GM23338 (cell line): ENCODE data around the gene BPIFB2. TPM values are rescaled to one million over a fixed set of nuclear protein-coding genes. Genes with fewer than 3 reads are reported as not detected.

Experiments
- ATAC-seq: fragments of 200-7000 bp; cut with Tn5 transposase; 3 replicates; pipeline ENCODE4 v1.9.1; 2020
- DNase-seq: peaks from one replicate; pipeline ENCODE4 v3.0.0-alpha.2; 2015; ENCODE audit warnings: low spot score
- H2AFZ ChIP-seq: fragments of 200-600 bp; sonication (generic); 2 replicates; pipeline ENCODE4 v1.8.0; 2016; ENCODE audit warnings: antibody characterized with exemption, mild to moderate bottlenecking, moderate library complexity
- H3F3A ChIP-seq: fragments of 200-600 bp; sonication (generic); replicated peaks from 2 replicates; pipeline ENCODE4 v1.8.0; 2017; ENCODE audit warnings: antibody characterized with exemption, mixed run types, low read depth
- H3K27ac ChIP-seq: fragments of 200-600 bp; sonication (generic); 2 replicates; pipeline ENCODE4 v1.6.1; 2016; ENCODE audit warnings: low read depth
- H3K27me3 ChIP-seq: fragments of 200-600 bp; sonication (generic); 2 replicates; pipeline ENCODE4 v1.8.0; 2016; ENCODE audit warnings: mild to moderate bottlenecking, mixed run types, moderate library complexity; ENCODE audit not compliant: insufficient read depth
- H3K36me3 ChIP-seq: fragments of 200-600 bp; sonication (generic); 2 replicates; pipeline ENCODE4 v1.8.0; 2016; ENCODE audit warnings: mild to moderate bottlenecking; ENCODE audit not compliant: insufficient read depth
- H3K4me1 ChIP-seq: fragments of 200-600 bp; sonication (generic); 2 replicates; pipeline ENCODE4 v1.8.0; 2016; ENCODE audit warnings: mild to moderate bottlenecking, moderate library complexity; ENCODE audit not compliant: insufficient read depth
- H3K4me2 ChIP-seq: fragments of 200-600 bp; sonication (generic); 2 replicates; pipeline ENCODE4 v1.7.1; 2017; ENCODE audit warnings: mixed run types
- H3K4me3 ChIP-seq: fragments of 200-600 bp; sonication (generic); 2 replicates; pipeline ENCODE4 v1.6.1; 2016; ENCODE audit warnings: mixed run types
- H3K79me2 ChIP-seq: fragments of 200-600 bp; sonication (generic); replicated peaks from 2 replicates; pipeline ENCODE4 v1.8.0; 2017; ENCODE audit warnings: mild to moderate bottlenecking; ENCODE audit not compliant: insufficient read depth
- H3K9me2 ChIP-seq: fragments of 200-600 bp; sonication (generic); 2 replicates; pipeline ENCODE4 v1.8.0; 2017; ENCODE audit not compliant: insufficient read depth
- H4K20me1 ChIP-seq: fragments of 200-600 bp; sonication (generic); replicated peaks from 2 replicates; pipeline ENCODE4 v1.8.0; 2017; ENCODE audit warnings: mild to moderate bottlenecking; ENCODE audit not compliant: insufficient read depth
- H3K27ac Mint-ChIP-seq: 2 replicates; pipeline ENCODE4 v1.8.0; 2020; ENCODE audit warnings: inconsistent platforms, mild to moderate bottlenecking, moderate library complexity, mixed read lengths
- H3K27me3 Mint-ChIP-seq: 3 replicates; pipeline ENCODE4 v1.8.0; 2022; ENCODE audit warnings: low read depth, mild to moderate bottlenecking, moderate library complexity, mixed read lengths, inconsistent platforms; ENCODE audit not compliant: insufficient read depth, poor library complexity
- H3K36me3 Mint-ChIP-seq: 3 replicates; pipeline ENCODE4 v1.8.0; 2021; ENCODE audit warnings: low read depth, mild to moderate bottlenecking, inconsistent platforms, moderate library complexity, mixed read lengths
- H3K4me1 Mint-ChIP-seq: 3 replicates; pipeline ENCODE4 v1.8.0; 2020; ENCODE audit warnings: mild to moderate bottlenecking, inconsistent platforms, mixed read lengths
- H3K4me3 Mint-ChIP-seq: 3 replicates; pipeline ENCODE4 v1.8.0; 2021; ENCODE audit warnings: moderate library complexity, mild to moderate bottlenecking, inconsistent platforms, mixed read lengths
- H3K9me3 Mint-ChIP-seq: 3 replicates; pipeline ENCODE4 v1.8.0; 2020; ENCODE audit warnings: moderate library complexity, mild to moderate bottlenecking, inconsistent platforms, mixed read lengths
- CREB1 ChIP-seq: fragments of 250-450 bp; sonication (Bioruptor Pico); IDR thresholded peaks from 2 replicates; pipeline ENCODE4 v1.5.0; 2020; ENCODE audit warnings: low read depth, mild to moderate bottlenecking, moderate library complexity
- EZH2 ChIP-seq: fragments of 200-600 bp; sonication (generic); IDR thresholded peaks from one replicate; pipeline ENCODE4 v1.8.0; 2017; ENCODE audit warnings: antibody characterized with exemption, mild to moderate bottlenecking, low read depth; ENCODE audit not compliant: unreplicated experiment
- EZH2phosphoT487 ChIP-seq: fragments of 200-600 bp; sonication (generic); IDR thresholded peaks from one replicate; pipeline ENCODE4 v1.8.1; 2018; ENCODE audit warnings: antibody characterized with exemption; ENCODE audit not compliant: unreplicated experiment
- JUNB ChIP-seq: IDR thresholded peaks from one replicate; pipeline ENCODE4 v1.6.1; 2016; ENCODE audit warnings: antibody characterized with exemption; ENCODE audit not compliant: unreplicated experiment
- STAT1 ChIP-seq: IDR thresholded peaks from one replicate; pipeline ENCODE4 v1.6.1; 2016; ENCODE audit warnings: antibody characterized with exemption; ENCODE audit not compliant: unreplicated experiment
- ZNF114 ChIP-seq: fragments of 250-450 bp; sonication (Bioruptor Pico); IDR thresholded peaks from 2 replicates; pipeline ENCODE4 v1.5.0; 2020; ENCODE audit warnings: mild to moderate bottlenecking, moderate library complexity
- ZNF331 ChIP-seq: fragments of 250-450 bp; sonication (Bioruptor Pico); IDR thresholded peaks from 2 replicates; pipeline ENCODE4 v1.5.0; 2020; ENCODE audit warnings: low read depth, mild to moderate bottlenecking, moderate library complexity
- polyA plus RNA-seq: library from polyadenylated mRNA; unstranded; fragments of >200 nt; fragmentation: Nextera tagmentation; extraction: Ambion mirVana; gene quantifications from 2 replicates; pipeline ENCODE4 v1.2.1, GENCODE V29; 2016
- total RNA-seq: library from RNA; depleted of rRNA; stranded (reverse); fragments of >200 nt; shearing (Covaris generic); gene quantifications from 2 replicates; pipeline ENCODE4 v1.2.3, GENCODE V29; 2014
- TF ChIP-seq, protein P1 (sequence below): fragments of 250-450 bp; sonication (Bioruptor Pico); IDR thresholded peaks from 2 replicates; pipeline ENCODE4 v1.5.0; 2020; ENCODE audit warnings: mild to moderate bottlenecking, moderate library complexity
- TF ChIP-seq, protein P2 (sequence below): IDR thresholded peaks from one replicate; pipeline ENCODE4 v1.6.1; 2018; ENCODE audit warnings: antibody characterized with exemption; ENCODE audit not compliant: unreplicated experiment
- TF ChIP-seq, protein P3 (sequence below): IDR thresholded peaks from 2 replicates; pipeline ENCODE4 v1.6.1; 2016; ENCODE audit warnings: antibody characterized with exemption
- TF ChIP-seq, protein P4 (sequence below), 2 experiments: fragments of 200-600 bp in 1 of 2; sonication (generic) in 1 of 2; conservative IDR thresholded peaks; 2 replicates each; pipeline versions ENCODE4 v1.5.1 to v1.6.1; 2016 to 2017; ENCODE audit warnings: antibody characterized with exemption in 2 of 2, low read depth in 2 of 2, mild to moderate bottlenecking in 2 of 2, moderate library complexity in 1 of 2

BPIFB2 gene
- total and polyA plus RNA-seq, 2 experiments from 2014 or later: not detected

DNA sequence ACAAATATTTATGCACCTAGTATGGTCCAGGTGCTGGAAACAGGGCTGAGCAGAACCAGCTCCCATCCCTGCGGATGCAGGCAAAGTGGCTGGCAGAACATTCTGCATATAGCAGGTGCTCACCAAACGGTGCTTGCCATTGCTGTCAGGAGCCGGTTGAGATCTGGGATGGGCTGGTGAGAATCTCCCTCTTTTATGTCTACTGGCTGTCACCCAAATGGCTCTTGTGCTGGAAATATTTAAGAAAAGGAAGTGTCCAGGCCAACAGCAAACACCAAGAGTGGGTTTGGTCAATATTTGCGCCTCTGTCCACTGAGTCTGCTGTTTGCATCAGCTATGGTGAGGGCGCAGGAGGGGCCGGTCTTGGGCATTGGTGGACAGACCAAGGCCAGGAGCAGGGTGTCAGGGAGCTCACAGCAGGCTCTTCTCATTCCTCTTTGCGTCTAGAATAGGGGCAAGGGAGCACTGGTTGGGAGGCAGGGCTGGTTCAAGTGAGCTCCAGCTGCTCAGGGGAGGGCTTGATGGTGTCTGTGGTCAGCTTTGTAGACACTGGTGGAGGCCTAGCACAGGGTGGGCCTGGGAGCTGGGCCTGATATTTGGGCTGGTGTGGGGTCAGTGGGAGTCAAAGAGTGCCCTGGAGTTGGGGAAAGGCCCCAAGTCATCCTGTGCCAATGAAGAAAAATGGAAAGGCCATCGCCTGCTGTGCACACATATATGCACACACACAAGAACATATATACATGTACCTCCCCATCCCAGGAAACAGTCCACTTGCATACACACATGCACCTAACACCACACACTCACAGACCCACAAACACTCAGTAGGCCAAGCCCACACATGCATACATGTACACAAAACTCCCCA, 1.4 kb upstream of the BPIFB2 start (continued):
- TF ChIP-seq, protein P1, sequence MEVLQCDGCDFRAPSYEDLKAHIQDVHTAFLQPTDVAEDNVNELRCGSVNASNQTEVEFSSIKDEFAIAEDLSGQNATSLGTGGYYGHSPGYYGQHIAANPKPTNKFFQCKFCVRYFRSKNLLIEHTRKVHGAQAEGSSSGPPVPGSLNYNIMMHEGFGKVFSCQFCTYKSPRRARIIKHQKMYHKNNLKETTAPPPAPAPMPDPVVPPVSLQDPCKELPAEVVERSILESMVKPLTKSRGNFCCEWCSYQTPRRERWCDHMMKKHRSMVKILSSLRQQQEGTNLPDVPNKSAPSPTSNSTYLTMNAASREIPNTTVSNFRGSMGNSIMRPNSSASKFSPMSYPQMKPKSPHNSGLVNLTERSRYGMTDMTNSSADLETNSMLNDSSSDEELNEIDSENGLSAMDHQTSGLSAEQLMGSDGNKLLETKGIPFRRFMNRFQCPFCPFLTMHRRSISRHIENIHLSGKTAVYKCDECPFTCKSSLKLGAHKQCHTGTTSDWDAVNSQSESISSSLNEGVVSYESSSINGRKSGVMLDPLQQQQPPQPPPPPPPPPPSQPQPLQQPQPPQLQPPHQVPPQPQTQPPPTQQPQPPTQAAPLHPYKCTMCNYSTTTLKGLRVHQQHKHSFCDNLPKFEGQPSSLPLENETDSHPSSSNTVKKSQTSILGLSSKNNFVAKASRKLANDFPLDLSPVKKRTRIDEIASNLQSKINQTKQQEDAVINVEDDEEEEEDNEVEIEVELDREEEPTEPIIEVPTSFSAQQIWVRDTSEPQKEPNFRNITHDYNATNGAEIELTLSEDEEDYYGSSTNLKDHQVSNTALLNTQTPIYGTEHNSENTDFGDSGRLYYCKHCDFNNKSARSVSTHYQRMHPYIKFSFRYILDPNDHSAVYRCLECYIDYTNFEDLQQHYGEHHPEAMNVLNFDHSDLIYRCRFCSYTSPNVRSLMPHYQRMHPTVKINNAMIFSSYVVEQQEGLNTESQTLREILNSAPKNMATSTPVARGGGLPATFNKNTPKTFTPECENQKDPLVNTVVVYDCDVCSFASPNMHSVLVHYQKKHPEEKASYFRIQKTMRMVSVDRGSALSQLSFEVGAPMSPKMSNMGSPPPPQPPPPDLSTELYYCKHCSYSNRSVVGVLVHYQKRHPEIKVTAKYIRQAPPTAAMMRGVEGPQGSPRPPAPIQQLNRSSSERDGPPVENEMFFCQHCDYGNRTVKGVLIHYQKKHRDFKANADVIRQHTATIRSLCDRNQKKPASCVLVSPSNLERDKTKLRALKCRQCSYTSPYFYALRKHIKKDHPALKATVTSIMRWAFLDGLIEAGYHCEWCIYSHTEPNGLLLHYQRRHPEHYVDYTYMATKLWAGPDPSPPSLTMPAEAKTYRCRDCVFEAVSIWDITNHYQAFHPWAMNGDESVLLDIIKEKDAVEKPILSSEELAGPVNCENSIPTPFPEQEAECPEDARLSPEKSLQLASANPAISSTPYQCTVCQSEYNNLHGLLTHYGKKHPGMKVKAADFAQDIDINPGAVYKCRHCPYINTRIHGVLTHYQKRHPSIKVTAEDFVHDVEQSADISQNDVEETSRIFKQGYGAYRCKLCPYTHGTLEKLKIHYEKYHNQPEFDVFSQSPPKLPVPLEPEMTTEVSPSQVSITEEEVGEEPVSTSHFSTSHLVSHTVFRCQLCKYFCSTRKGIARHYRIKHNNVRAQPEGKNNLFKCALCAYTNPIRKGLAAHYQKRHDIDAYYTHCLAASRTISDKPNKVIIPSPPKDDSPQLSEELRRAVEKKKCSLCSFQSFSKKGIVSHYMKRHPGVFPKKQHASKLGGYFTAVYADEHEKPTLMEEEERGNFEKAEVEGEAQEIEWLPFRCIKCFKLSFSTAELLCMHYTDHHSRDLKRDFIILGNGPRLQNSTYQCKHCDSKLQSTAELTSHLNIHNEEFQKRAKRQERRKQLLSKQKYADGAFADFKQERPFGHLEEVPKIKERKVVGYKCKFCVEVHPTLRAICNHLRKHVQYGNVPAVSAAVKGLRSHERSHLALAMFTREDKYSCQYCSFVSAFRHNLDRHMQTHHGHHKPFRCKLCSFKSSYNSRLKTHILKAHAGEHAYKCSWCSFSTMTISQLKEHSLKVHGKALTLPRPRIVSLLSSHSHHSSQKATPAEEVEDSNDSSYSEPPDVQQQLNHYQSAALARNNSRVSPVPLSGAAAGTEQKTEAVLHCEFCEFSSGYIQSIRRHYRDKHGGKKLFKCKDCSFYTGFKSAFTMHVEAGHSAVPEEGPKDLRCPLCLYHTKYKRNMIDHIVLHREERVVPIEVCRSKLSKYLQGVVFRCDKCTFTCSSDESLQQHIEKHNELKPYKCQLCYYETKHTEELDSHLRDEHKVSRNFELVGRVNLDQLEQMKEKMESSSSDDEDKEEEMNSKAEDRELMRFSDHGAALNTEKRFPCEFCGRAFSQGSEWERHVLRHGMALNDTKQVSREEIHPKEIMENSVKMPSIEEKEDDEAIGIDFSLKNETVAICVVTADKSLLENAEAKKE (CRISPR knock-in tag): no peak

DNA sequence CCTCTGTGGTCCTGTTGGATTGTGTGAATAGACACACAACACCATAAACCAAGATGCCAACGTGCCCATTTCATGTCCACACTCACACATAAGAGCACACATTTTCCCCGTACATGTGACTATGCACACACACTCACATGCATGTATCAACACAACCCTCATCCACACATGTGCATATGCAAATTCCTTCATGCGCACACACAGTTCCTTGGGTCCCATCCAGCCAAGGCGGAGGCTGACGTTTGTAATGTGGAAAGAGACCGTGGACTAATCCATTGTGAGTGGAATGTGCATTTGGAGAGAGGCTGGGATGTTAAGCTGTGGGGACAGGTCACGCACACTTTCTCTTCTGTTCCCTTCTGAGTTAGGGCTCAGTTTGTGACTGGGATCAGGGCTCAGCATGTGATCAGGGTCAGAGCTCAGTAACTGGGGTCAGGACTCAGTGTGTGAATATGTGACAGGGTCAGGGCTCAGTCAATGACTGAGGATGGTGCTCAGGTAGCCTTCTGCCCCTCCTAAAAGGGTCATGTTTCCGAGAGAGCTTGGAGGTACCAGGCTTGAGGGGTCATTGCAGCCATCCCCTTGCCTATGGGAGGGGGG, 628 bp upstream of the BPIFB2 start:
- no peaks in the 10 kb centered on the region for H3K79me2 ChIP-seq
- no peaks in the 10 kb centered on the region for H3K36me3 ChIP-seq
- no peak overlapping the region for H3K27ac ChIP-seq
- DNase-seq (no peak), ATAC-seq (no peak)
- Mint-ChIP-seq H3K9me3 (peaks cover 4% of the 10 kb centered on the region; the same call in 2 of the 3 replicates), H3K27ac (no peak overlapping the region), H3K36me3 (peaks cover 3% of the 10 kb centered on the region; the same call in 1 of the 3 replicates), H3K4me1 (peaks cover 2% of the 10 kb centered on the region; the same call in 1 of the 3 replicates), H3K4me3 (no peak overlapping the region), H3K27me3 (peaks cover 11% of the 10 kb centered on the region)
- no peaks in the 10 kb centered on the region for H4K20me1 ChIP-seq
- no peak overlapping the region for H2AFZ ChIP-seq
- H3K4me1 ChIP-seq: no peaks in the 10 kb centered on the region
- H3K4me3 ChIP-seq: no peak overlapping the region
- TF ChIP-seq EZH2 (no peak), EZH2phosphoT487 (no peak), STAT1 (no peak), CREB1 (CRISPR knock-in tag) (no peak), JUNB (no peak), ZNF331 (CRISPR knock-in tag) (no peak), ZNF114 (CRISPR knock-in tag) (no peak)
- TF ChIP-seq, protein P2, sequence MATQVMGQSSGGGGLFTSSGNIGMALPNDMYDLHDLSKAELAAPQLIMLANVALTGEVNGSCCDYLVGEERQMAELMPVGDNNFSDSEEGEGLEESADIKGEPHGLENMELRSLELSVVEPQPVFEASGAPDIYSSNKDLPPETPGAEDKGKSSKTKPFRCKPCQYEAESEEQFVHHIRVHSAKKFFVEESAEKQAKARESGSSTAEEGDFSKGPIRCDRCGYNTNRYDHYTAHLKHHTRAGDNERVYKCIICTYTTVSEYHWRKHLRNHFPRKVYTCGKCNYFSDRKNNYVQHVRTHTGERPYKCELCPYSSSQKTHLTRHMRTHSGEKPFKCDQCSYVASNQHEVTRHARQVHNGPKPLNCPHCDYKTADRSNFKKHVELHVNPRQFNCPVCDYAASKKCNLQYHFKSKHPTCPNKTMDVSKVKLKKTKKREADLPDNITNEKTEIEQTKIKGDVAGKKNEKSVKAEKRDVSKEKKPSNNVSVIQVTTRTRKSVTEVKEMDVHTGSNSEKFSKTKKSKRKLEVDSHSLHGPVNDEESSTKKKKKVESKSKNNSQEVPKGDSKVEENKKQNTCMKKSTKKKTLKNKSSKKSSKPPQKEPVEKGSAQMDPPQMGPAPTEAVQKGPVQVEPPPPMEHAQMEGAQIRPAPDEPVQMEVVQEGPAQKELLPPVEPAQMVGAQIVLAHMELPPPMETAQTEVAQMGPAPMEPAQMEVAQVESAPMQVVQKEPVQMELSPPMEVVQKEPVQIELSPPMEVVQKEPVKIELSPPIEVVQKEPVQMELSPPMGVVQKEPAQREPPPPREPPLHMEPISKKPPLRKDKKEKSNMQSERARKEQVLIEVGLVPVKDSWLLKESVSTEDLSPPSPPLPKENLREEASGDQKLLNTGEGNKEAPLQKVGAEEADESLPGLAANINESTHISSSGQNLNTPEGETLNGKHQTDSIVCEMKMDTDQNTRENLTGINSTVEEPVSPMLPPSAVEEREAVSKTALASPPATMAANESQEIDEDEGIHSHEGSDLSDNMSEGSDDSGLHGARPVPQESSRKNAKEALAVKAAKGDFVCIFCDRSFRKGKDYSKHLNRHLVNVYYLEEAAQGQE: no peak
- TF ChIP-seq, protein P3, sequence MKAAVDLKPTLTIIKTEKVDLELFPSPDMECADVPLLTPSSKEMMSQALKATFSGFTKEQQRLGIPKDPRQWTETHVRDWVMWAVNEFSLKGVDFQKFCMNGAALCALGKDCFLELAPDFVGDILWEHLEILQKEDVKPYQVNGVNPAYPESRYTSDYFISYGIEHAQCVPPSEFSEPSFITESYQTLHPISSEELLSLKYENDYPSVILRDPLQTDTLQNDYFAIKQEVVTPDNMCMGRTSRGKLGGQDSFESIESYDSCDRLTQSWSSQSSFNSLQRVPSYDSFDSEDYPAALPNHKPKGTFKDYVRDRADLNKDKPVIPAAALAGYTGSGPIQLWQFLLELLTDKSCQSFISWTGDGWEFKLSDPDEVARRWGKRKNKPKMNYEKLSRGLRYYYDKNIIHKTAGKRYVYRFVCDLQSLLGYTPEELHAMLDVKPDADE: no peak
- TF ChIP-seq, protein P4, sequence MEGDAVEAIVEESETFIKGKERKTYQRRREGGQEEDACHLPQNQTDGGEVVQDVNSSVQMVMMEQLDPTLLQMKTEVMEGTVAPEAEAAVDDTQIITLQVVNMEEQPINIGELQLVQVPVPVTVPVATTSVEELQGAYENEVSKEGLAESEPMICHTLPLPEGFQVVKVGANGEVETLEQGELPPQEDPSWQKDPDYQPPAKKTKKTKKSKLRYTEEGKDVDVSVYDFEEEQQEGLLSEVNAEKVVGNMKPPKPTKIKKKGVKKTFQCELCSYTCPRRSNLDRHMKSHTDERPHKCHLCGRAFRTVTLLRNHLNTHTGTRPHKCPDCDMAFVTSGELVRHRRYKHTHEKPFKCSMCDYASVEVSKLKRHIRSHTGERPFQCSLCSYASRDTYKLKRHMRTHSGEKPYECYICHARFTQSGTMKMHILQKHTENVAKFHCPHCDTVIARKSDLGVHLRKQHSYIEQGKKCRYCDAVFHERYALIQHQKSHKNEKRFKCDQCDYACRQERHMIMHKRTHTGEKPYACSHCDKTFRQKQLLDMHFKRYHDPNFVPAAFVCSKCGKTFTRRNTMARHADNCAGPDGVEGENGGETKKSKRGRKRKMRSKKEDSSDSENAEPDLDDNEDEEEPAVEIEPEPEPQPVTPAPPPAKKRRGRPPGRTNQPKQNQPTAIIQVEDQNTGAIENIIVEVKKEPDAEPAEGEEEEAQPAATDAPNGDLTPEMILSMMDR (conservative IDR thresholded peaks at IDR 0.05; ENCODE audit: low read depth in 2 of 2): no peak
- no peaks in the 10 kb centered on the region for H3K27me3 ChIP-seq
- H3K9me2 ChIP-seq: no peaks in the 10 kb centered on the region
- H3F3A ChIP-seq: no peaks in the 10 kb centered on the region
- no peak overlapping the region for H3K4me2 ChIP-seq
